HG03045 (cell line): ENCODE measurements around the gene TTPAL.
A peak's percentile ranks its signal among the peaks of the same experiment; 100 is the strongest.

ENCODE experiments used
- ATAC-seq: cut with Tn5 transposase; IDR thresholded peaks from one replicate; pipeline ENCODE4 v1.9.1; 2021; ENCODE audit warnings: mild to moderate bottlenecking, moderate library complexity; ENCODE audit not compliant: unreplicated experiment

The TTPAL gene

DNA sequence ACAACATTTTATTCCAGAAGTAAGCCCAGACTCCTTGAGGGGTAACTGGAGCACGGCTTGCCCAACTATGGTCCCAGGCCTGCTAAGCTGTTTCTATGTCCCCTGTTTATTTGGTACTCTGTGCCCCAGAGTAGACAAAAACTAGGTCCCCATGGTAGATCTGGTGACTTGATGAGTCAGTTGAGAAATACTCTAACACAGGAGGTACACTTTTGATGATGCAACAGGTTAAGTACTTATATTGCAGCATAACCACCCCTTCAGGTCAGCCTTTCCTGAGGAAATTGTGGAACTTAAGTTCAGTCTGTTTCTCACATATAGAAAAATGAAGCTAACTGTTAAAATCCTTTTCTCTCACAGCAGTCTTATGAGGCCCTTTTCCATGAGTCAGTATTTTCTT lies 19.6 kb downstream of the TTPAL start:
- ATAC-seq = no peak

- no peak for ATAC-seq
These were observed 20.3 kb downstream of the TTPAL start for GRCh38 chr20:44495802-44496481.

- no peak for ATAC-seq
These were observed 21.3 kb downstream of the TTPAL start for GRCh38 chr20:44496976-44497375.

- ATAC-seq = no peak
These were observed 22.1 kb downstream of the TTPAL start for GRCh38 chr20:44497761-44498160.

DNA sequence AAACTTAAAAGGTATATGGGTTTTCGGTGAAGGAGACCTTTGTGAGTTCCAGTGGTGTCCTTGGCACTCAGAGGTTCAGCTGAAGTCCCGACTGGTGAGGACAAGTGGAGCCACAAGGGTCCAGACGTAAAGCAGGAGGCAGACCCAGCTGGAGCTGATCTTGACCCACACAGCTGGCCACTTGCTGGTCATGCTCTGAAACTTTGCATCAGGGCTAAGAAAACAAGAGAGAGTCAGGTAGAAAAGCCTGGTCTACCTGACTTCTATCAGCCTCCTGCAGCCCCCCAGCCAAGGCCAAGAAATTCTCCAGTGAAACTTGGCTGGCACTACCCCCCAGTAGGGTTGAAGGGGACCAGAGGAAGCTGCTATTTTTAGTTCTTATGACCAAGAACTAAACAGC lies 24.5 kb downstream of the TTPAL start:
- no peak for ATAC-seq

GRCh38 chr20:44501448-44501847 lies 25.8 kb downstream of the TTPAL start:
- ATAC-seq = no peak

DNA sequence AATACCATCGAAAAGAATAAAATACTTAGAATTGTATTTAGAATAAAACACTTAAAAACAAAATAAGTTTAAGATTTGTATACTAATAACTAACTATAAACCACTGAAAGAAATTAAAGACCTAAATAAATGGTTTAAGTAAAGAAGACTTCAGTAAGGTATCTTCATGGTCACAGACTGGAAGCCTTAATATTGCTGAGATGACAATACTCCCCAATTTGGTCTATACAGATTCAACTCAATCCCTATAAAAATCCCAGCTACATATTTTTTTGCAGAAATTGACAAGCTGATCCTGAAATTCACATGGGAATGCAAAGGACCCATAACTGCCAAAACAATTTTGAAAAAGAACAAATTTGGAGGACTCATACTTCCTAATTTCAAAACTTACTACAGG lies 27.3 kb downstream of the TTPAL start:
- no peak for ATAC-seq

GRCh38 chr20:44504402-44505307 lies 29.0 kb downstream of the TTPAL start:
- ATAC-seq = no peak

DNA sequence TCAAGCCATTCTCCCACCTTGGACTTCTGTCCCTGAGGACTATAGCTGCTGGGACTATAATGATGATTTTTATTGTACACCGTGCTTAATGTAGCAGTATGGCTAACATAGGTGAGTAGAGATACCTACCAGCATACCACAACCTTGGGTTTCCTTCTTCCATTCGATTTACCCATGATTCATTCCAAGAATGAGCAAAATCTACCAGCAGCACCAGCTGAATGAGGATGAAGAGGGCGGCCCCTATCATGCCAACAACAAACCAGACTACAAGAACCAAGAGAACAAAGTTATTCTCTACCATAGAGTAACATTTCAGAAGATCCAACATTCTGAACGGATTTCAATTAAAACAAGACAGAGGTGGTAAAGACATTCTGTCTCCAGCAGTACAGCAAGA lies 34.1 kb downstream of the TTPAL start:
- ATAC-seq = no peak

DNA sequence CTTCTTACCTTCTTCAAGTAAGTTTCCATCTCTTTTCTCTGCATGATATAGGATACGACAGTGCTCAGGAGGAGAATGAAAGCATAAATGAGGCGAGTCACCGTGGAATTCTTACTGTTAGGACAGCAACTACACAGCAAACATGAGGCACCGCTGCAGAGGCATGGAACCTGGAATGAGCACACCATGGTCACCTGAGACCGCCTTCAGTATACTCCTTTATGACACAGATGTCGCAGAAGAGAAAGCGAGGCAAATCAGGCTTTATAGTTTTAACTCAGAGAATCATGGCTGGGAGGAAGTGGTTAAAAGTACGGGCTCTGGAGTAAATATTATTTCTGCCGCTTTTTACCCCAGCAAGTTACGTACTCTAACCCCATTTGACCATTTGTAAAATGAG lies 38.2 kb downstream of the TTPAL start:
- ATAC-seq = no peak

DNA sequence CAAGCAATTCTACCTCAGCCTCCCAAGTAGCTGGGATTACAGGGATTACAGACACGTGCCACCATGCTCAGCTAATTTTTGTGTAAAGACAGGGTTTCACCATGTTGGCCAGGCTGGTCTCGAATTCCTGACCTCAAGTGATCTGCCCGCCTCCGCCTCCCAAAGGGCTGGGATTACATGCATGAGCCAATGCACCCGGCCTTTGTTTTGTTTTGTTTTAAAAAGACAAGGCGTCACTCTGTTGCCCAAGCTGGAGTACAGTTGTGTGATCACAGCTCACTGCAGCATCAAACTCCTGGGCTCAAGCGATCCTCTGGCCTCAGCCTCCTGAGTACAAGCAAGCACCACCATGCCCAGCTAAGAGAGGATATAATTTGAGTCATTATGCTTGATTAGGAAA lies 40.8 kb downstream of the TTPAL start:
- ATAC-seq = no peak

GRCh38 chr20:44517454-44517853 lies 41.8 kb downstream of the TTPAL start:
- no peak for ATAC-seq

GRCh38 chr20:44518248-44518647 lies 42.6 kb downstream of the TTPAL start:
- no peak for ATAC-seq

GRCh38 chr20:44520881-44521280 lies 45.2 kb downstream of the TTPAL start:
- no peak for ATAC-seq

DNA sequence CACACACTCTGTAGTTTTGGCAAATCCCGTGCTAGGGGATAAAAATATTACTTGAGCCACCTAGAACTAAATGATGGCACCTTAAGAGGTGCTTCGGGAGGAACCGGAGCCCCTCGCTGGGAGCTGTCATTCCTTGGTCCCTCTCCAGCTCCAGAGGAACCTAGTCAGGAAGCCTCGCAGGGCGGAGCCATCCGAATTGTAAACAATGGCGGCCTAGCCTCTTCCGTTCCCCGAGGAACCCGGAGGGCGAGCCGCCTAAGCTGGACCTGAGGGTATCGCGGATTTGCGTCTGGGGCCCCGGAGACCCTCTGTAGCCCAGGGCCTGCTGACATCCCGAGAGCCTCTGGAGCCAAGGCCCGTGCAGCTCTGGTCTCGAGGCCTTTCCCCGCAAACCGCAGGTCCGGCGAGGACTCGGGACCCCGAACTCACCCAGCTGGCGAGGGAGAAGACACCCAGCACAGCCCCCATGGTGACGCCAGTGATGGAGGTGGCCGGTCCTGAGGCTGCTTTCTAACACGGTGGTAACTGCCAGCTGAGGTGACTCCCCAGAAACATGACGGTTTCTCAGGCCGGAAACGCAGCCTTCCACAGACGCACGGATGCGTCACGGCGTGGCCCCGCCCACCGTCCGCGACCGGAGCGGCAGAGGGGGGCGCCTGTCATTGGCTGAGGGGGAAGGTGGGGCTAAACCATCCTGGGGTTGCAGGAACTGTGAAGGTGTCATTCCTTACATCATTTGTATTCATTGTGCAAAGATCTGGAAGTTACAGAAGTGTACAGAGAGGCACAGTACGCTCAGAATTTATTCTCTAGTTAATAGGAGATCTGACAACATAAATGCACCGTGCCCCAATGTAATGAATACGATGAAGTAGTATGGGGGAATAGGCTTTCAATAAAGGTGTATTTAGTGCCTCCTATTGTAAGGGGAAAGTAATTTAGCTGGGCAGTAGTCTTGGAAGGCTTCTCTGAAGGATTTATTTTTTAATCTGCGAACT lies 46.1 kb downstream of the TTPAL start, which contains the start of gene SERINC3:
TSS of gene SERINC3 (minus strand) at position 587 of the 998 bp plus-strand sequence. CDS start at position 468, 119 bp downstream.
- peak; percentile 97 for ATAC-seq

DNA sequence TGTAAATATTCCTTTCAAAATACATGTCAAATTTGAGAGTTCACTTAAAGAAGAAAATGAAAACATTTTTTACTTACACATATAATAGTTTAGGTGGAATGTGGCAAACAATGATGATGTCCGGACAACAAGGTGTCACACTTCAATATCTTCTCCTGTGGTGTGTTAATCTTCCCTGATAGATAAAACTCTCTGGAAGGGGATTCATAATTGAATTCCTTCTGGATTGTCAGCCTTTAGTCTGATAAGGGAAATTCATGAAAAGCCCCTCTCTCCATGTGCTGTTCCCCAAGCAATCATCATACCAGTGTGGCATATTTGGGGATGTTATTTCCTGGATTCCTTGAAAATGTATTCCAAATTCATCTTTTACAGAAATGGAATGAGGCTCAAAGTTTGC lies 47.2 kb downstream of the TTPAL start:
- no peak for ATAC-seq

DNA sequence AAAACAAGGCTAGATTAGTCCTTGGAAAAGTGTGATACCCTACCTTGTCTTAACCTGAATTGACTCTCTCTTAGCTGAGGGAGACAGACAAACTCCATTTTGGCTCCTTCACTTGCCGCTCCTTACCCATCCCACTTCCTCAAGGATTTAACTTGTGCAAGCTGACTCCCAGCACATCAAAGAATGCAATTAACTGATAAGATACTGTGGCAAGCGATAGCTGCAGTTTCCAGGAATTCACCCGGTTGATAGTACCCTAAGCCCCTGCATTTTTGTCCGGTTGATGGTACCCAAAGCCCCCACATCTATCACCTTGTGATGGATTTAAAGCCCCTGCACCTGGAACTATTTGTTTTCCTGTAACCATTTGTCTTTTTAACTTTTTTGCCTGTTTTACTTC lies 48.1 kb downstream of the TTPAL start:
- ATAC-seq = no peak

DNA sequence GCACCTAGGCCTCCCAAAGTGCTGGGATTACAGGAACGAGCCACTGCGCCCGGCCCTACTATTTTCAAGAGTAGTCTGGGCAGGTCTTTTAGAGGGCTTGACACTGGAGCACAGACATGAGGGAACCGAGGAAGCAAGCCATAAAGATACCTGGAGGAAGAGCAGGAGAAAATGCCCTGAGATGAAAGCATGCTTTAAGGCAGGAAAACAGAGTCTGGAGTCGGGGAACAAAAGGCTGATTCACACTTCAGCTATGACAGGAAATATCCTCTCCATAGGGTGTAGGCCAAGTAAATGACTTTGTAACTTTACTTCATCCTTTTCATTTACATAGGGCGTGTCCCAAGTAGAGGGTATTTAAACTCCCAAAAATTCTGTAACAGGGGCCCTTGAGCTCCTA lies 50.5 kb downstream of the TTPAL start:
- ATAC-seq = no peak

GRCh38 chr20:44527716-44528199 lies 52.1 kb downstream of the TTPAL start:
- ATAC-seq = no peak

DNA sequence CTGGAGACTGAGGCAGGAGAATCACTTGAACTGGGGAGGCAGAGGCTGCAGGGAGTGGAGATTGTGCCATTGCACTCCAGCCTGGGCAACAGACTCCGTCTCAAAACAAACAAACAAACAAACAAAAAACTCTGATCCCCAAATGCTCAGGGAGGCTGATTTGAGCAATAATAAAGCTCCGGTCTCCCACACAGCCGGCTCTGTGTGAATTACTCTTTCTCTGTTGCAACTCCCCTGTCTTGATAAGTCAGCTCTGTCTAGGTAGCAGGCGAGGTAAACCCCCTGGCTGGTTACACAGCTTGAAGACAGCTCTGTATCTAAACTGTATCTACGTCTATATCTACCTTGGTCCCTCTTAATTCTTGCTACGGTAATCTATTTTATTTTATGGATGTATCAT lies 52.6 kb downstream of the TTPAL start:
- no peak for ATAC-seq
